ENCODE results near the gene MARCHF6.

GRCh38 chr5:10351919-10352318 is 1.6 kb upstream of the MARCHF6 start:
- no peak for TF ChIP-seq CTCF (IDR thresholded peaks at IDR 0.05)
- TF ChIP-seq POLR2A (IDR thresholded peaks at IDR 0.05), result no peak

Data from heart left ventricle (tissue), 13 donors.